GM18867 (cell line): ENCODE results near the gene PLA2G2F.
A peak's percentile ranks its signal among the peaks of the same experiment; 100 is the strongest.

Source experiments
- ATAC-seq: cut with Tn5 transposase; IDR thresholded peaks from one replicate; pipeline ENCODE4 v1.9.1; 2021; ENCODE audit warnings: mild to moderate bottlenecking, moderate library complexity; ENCODE audit not compliant: unreplicated experiment

Gene PLA2G2F

GRCh38 chr1:20141001-20141400 lies 1.9 kb downstream of the PLA2G2F start:
- ATAC-seq, result no peak

GRCh38 chr1:20141466-20141865 lies 2.3 kb downstream of the PLA2G2F start:
- ATAC-seq, result no peak

GRCh38 chr1:20142001-20142710 lies 3.0 kb downstream of the PLA2G2F start:
- ATAC-seq, result no peak

- no peak for ATAC-seq
Measured at GRCh38 chr1:20143318-20143717, 4.2 kb downstream of the PLA2G2F start.

GRCh38 chr1:20143734-20144565 lies 4.8 kb downstream of the PLA2G2F start:
- ATAC-seq, result no peak

GRCh38 chr1:20147846-20148570 lies 8.9 kb downstream of the PLA2G2F start:
- ATAC-seq, result no peak

- ATAC-seq, result no peak
Measured at GRCh38 chr1:20148571-20149500, 9.7 kb downstream of the PLA2G2F start.

- ATAC-seq, result no peak
Measured at GRCh38 chr1:20149601-20150325, 10.6 kb downstream of the PLA2G2F start.

- ATAC-seq, result no peak
Measured at GRCh38 chr1:20150326-20150705, 11.2 kb downstream of the PLA2G2F start.

GRCh38 chr1:20150969-20151368 lies 11.8 kb downstream of the PLA2G2F start:
- no peak for ATAC-seq

GRCh38 chr1:20151906-20152598 lies 12.9 kb downstream of the PLA2G2F start:
- ATAC-seq, result peak; percentile 68

- ATAC-seq, result no peak
Measured at GRCh38 chr1:20152599-20152930, 13.4 kb downstream of the PLA2G2F start.

GRCh38 chr1:20153000-20153418 lies 13.9 kb downstream of the PLA2G2F start:
- no peak for ATAC-seq

GRCh38 chr1:20154301-20154831 lies 15.2 kb downstream of the PLA2G2F start:
- ATAC-seq, result no peak

- no peak for ATAC-seq
Measured at GRCh38 chr1:20158358-20159070, 19.4 kb downstream of the PLA2G2F start.

GRCh38 chr1:20160034-20160433 lies 20.9 kb downstream of the PLA2G2F start:
- no peak for ATAC-seq

- no peak for ATAC-seq
Measured at GRCh38 chr1:20164694-20165202, 25.6 kb downstream of the PLA2G2F start.

GRCh38 chr1:20165522-20165951 lies 26.4 kb downstream of the PLA2G2F start:
- ATAC-seq, result no peak
